DMS53 (cell line): ENCODE results near the gene ASTN2.

ENCODE experiments used
- DNase-seq: peaks from one replicate; lab custom pipeline; 2025; lab: John Stamatoyannopoulos, UW

ASTN2 gene

DNA sequence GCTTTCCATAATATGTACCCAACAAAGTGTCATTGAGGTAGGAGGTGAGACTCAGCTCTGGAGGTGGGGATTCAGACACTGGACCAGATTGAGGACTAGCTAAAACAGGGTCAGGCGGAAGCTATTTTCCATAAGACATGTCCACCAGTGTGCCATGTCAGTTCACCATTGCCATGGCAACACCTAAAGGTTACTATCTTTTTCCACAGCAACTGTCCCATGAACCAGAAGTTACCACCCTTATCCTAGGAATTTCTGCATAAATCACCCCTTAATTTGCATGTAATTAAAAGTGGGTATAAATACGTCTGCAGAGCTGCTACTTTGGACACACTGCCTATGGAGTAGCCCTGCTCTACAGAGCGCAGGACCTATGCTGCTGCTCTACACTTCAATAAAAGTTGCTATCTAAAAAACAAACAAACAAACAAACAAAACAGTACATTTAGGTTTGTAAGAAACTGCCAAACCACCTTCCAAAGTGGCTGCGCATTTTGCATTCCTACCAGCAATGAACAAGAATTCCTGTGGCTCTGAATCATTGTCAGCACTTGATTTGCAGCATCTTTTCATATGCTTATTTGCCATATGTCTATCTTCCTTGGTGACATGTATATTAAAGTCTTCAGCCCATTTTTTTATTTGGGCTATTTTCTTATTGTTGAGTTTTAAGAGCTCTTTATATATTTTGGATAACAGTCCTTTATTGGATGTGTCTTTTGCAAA lies 745.7 kb downstream of the ASTN2 start:
- DNase-seq = no peak

DNA sequence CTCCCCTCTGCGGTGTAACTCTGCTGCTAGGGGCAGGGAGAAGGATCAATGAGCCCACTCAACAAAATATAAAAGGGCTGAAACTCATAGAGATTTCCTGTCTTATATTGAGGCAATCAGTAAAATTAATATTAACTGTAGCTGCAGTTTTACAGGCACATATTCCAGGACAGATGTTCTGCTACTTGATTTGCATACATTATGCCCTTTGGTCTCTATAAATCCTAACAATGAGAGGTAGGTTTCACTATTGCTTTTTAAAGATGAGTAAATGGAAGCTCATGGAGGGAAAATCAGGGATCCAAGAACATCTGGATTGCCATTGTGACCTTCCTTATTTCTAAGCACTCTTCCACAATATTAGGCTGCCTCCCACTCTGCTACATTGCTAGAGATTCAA lies 751.3 kb downstream of the ASTN2 start:
- DNase-seq = no peak

DNA sequence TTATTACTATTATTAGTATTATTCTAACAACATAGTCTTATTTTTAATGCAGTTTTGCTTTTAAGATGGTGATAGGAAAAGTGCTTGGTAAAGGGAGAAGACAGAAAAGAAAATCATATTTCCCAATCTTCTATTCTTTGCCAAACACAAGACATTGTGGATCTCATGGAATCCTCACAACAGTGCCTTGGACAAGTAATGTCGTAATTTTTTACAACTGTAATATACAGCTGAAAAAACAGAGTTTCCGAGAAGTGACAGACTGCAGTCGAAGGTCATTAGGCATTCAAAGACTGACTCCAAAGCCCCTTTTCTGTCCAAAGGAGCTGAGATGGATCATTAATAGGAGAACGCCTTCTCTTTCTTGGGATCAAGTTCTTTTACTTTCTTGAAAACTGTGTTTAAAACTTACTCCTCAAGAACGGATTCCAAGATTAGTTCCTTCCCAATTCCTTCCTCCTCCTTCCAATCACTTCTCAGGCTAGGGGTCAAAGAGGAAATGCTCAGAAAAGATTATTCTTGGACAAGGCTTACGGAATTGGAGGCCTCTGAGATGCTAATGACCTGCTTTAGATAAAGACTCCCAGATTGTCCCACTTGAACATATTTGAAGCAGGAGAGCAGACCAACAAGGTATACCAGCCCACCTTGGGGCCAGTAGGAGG lies 752.1 kb downstream of the ASTN2 start:
- DNase-seq = no peak

DNA sequence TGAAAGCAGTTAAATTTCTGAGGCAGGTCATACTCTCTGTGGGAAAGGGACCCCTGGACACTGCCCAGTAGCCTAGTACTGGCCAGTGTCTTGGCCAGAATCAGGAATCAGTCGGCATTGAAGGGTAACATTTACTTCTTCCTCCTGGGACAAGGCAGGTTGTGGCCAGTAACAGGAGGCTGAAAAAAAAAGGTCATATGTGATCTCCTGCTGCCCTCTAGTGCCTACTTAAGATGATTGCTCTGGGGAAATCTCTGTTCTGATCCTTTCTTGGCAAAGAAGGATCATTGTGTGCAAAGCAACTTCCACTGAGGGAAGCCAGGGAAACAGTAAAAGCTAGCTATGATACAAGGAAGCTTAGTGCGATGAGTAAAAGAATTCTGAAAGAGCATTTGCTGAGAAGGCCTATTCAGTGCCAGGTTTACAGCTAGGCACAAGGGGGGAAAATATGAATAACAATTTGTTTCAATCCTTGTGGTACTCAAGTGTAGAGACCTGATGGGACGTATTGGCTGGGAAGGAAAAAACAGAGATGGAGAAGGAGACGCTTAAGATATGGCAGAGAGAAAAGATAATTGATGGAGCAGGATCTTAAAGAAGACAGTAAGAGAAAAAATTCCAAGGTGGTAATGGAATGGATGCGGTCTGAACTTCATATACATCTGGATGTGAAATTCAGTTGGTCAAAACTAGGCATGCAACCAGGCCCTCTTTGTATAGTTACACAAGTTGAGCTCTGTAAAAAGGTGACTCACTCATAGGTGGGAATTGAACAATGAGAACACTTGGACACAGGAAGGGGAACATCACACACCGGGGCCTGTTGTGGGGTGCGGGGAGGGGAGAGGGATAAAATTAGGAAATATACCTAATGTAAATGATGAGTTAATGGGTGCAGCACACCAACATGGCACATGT lies 753.6 kb downstream of the ASTN2 start:
- DNase-seq = peak; percentile 77

DNA sequence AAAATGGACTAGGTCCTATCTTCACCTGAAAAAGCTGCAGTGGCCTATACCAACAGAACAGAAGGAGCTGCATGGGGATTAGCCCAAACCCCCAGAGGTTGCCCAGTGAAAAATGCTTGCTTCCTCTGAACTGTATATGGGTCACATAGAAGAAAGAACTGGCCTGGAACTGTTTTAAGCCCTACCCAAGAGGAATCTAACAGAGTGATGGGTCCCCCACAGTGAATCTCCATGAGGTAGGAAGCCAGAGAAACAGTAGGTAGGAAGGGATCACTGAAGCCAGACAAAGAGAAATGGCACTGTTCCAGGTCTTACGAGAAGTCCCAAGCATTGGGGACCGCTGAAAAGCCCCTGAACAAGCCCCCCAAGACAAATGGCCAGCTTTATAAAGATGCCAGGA lies 756.6 kb downstream of the ASTN2 start:
- no peak for DNase-seq

DNA sequence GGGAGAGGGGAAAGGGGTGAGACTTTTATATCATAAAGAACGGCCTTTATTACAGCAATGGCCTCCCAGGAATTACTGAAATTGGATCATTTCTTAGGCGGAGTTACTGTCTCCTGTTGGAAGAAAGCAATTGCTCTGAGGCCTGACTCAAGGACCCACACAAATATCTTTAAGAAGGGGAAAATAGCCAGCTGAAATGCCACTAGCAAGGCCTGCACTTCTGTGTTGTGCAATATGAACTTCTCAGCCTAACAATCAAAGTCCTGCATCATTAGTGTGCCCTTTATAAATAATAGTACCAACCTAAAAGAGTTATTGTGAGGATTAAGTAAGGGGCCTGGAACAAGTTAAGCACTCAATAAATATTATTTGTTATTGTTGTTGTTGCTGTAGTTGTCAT lies 757.9 kb downstream of the ASTN2 start:
- DNase-seq = no peak

DNA sequence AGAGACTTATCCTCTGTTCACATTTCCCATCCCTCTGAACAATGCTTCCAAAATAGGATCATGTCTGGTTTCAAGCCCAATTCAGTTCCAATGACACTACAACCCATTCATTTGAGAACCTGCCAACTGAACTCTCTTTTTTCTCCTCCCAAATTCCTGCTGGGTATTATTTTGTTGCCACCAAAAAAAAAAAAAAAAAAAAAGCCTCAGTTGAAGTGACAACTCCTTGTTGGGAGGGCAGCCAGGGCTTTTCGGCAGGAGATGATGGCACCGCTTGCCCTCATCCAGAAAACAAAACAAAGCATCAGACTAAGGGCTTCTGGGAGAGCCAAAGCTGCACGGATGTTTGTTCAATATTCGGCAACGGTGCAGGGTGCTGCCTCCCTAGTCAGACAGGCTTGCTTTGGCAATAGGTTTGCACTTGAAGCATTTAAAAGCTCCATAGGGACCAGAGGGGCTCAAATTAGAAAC lies 758.3 kb downstream of the ASTN2 start:
- DNase-seq = no peak

DNA sequence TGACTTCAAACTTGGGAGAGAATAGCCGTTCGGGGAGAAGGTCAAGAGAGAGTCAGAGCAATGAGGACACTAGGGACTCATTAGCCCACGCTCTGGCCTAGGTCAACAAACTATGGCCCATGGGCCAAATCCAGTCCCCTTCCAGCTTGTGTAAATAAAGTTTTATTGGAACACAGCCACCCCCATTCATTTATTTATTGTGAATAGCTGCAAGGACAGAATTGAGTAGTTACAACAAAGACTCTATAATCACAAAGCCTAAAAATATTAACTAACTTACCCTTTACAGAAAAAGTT lies 760.9 kb downstream of the ASTN2 start:
- DNase-seq = no peak

DNA sequence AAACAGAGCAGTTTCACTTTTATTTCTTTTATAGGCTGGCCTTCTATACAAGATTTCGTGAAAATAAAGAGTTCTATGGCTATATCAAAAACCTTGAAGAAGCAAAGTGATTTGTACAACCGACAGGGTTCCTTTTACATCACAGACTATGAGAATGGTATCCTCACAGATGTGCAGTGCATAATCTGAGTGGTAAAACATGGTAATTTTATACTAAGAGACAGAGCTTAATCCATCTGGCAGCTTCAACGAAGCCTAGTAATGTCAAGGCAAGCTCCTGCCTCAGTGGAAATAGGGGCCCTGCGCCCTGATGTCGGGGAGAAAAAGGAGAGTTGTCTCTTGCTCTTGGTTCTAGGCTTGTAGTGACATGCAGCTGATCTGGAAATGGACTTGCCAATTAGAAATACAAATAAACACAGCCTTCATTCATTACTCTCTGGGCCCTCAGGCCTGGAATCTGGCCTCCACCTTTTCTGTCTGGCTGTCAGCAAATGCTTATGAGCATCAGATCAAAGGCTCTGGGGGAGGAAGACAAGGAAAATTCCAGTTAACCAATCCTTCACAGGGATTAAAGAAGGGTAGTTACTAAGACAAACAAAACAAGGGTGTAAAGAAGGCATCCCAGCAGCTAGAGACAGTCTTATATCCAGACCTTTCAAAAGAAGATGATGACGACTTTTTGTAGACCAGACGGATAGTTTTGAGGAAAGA lies 761.4 kb downstream of the ASTN2 start:
- DNase-seq = no peak

GRCh38 chr9:116647515-116647809 lies 767.4 kb downstream of the ASTN2 start:
- no peak for DNase-seq

DNA sequence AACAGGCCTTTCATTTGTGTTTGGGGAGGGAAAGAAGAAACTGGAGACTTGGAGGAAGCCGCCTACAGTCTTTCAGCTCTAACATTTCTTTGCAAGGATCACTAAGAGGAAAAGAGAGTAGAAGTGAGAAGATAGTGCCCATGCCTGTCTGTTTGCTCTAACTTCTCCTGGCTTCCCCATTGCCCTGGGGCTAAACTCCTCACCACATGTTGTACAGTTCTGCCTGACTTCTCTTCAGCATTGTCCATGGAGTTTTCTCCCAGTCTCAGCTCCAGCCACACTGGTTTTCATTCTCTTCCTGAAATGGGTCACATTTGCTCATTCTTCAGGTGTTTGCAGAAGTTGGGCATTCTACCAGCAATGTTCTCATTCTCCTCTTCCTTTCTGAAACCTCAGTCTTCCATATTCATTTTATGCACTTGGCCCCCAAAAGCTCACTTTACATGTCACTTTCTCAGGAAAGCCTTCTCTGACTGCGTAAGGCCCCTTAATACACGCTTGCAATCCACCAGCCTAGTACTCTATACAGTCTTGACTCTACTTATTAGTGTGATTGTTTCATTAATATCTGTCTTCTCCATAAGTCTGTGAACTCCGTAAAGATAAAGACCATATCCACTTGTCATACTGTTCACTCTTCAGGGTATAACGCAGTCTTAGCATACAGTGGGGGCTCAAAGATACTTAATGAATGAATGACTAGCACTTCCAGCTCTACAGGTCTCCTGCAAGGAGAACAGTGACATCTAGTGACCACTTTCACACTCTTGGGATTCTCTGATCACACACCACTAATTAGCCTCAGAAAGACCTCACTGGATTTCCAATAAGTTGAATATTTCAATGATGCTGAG lies 768.0 kb downstream of the ASTN2 start:
- DNase-seq = peak; percentile 48

- DNase-seq = no peak
Observed at GRCh38 chr9:116644091-116644688, 770.7 kb downstream of the ASTN2 start.

DNA sequence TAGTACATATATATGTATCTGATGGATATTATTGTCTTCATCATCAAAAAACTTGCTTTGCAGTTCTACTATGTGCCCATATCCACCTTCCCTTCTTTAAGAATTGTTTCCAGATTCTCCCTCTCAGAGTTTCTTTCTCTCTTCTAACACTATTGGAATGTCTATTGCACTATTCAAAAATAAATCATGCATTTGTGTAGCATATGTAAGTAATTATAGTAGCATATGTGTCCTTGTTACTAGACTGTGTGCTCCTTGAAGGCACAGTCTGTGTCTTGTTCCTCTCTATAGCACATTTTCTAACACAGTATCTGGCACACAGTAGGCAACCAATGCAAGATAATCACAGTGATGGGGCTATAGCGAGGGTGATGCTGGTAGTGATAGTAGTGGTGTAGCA lies 771.2 kb downstream of the ASTN2 start:
- no peak for DNase-seq

DNA sequence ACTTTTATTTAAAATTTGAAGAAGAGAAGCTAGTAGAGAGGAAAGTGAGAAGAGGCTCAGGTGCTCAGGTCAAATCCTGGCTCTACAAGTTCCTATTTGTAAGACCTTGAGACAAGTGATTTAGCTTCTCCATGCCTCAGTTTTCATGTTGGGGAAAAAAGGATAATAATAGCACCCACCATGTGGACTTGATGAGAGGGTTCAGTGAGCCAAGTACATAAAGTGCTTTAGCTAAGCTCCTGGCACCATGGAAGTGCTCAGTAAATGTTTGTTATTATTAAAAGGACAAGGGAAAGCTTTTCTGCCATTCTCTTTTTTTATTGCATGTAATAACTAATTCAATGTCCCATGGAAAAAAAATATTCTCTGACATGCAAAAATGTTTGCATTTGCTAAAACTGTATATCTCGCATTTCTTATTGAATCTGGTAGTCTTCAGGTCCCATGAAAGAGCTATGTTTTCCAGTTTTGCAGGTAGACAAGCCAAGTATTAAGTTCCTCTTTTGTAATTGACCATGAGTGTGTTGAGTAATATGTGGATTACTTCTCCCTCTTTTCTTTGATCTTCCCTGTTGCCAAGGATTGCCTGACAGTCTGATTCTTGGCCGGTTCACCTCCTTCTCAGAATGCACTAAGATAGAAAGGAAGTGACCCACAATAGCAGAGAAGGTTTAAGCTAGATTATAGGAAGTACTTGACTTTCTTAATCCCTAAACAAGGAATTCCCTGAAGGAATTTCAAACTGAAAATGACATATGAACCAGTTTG lies 773.4 kb downstream of the ASTN2 start:
- DNase-seq = peak; percentile 22

DNA sequence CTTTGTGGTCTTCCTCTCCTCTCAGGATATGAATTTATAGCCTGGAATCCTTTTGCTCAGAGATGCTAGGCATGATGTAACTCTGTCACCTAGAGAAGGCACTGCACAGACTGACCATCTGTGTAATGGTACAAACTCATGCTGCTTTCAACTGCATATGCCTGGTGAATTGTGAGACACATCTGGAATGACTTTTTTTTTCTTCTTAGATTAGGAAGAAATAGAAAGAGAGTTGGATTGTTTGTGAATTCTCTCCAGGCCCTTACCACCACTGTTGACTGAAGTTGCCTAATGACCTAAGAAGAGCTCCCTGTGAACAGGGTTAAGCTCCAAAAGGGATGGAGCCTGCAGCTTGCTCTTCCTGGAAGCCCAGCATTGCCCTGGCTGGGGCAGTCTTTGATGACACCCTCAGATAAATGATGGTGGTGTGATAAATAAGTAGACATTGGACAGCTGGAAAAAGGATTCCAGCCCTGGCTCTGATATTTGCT lies 775.6 kb downstream of the ASTN2 start:
- DNase-seq = no peak

- no peak for DNase-seq
Observed at GRCh38 chr9:116635908-116636307, 778.9 kb downstream of the ASTN2 start.

DNA sequence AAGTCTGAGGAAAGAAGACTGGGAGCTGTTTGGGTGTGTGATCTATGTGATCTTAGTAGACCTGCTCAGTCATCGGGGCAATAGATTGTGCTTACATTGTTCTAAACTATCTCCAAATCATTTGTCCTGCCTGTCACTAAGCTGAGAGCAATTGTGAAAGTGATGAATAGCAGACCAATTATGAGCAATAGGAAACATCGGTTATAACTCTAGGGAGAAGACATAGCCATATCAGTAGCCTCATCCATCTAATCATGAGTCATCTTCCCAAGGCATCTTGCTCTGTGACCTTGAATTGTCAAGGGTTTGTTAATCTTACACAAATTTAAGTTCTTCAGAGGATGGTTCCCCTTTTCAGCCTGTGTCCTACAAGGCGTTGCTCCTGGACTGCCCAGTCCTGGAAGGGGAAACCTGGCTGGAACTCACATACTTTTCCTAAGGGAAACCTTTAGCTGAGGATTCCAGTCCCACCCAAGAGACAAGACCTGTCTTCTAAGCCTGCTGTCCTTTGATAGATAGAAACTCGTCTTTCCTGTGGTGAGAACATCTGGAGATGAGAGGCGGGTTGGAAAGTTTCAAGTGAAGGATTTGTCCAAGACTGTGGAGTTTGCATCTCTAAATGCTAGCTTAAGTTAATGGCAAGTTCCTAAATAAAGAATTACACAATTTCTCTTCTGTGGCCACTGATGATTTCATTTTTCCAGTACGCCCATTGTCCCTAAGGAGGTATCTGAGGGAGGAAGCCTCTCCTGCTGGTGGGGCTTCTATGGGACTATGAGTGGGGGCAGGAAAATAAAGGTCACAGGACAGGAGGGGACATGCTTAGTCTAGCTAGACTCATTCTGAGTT lies 781.6 kb downstream of the ASTN2 start:
- no peak for DNase-seq

- no peak for DNase-seq
Observed at GRCh38 chr9:116629634-116630033, 785.2 kb downstream of the ASTN2 start.

GRCh38 chr9:116628716-116629115 lies 786.1 kb downstream of the ASTN2 start:
- no peak for DNase-seq
